Tibial nerve (tissue), 4 donors: ENCODE data around the gene VPS26B. TPM values are rescaled to one million over a fixed set of nuclear protein-coding genes. Genes with fewer than 3 reads are reported as not detected.
"Not testable (repeated sequence)": the region's sequence is repeated elsewhere in the genome, so short reads cannot be mapped to it uniquely, and the experiment has no call there.

ENCODE experiments used
- DNase-seq, 2 donors: peaks; one replicate each; pipeline ENCODE4 v3.0.0-alpha.2; 2019; ENCODE audit warnings: low spot score in 2 of 2
- H3K27ac ChIP-seq, 4 donors: fragments of 200-600 bp; sonication (generic) in 3 of 4; one replicate each; pipeline ENCODE4 v1.5.1; 2017 to 2019; ENCODE audit warnings: mild to moderate bottlenecking in 1 of 4
- H3K27me3 ChIP-seq, 2 donors: fragments of 200-600 bp; sonication (generic) in 1 of 2; one replicate each; pipeline versions ENCODE4 v1.5.1 to v1.6.0; 2017 to 2019
- H3K36me3 ChIP-seq, 3 donors: fragments of 200-600 bp; sonication (generic); one replicate each; pipeline ENCODE4 v1.5.1; 2018 to 2019
- H3K4me1 ChIP-seq, 4 donors: fragments of 200-600 bp; sonication (generic) in 3 of 4; one replicate each; pipeline ENCODE4 v1.5.1; 2017 to 2019
- H3K4me3 ChIP-seq, 4 donors: fragments of 200-600 bp; sonication (generic) in 3 of 4; one replicate each; pipeline ENCODE4 v1.5.1; 2017 to 2019; ENCODE audit warnings: mild to moderate bottlenecking in 1 of 4, moderate library complexity in 1 of 4
- H3K9me3 ChIP-seq, 4 donors: fragments of 200-600 bp; sonication (generic) in 3 of 4; one replicate each; pipeline ENCODE4 v1.5.1; 2017 to 2019
- EP300 ChIP-seq, 2 donors: sonication (generic); formaldehyde crosslinking; IDR thresholded peaks; one replicate each; pipeline ENCODE4 v1.6.1; 2017; ENCODE audit warnings: antibody characterized with exemption in 2 of 2, mild to moderate bottlenecking in 1 of 2
- POLR2A ChIP-seq, 2 donors: fragments of 450-650 bp; IDR thresholded peaks; one replicate each; pipeline ENCODE4 v1.6.1; 2017; ENCODE audit warnings: antibody characterized with exemption in 2 of 2, mild to moderate bottlenecking in 2 of 2, moderate library complexity in 2 of 2
- WGBS, 2 donors: methylation state at CpG; one replicate each; pipeline ENCODE4 v1.1.5; 2018; 5-methylcytosine and 5-hydroxymethylcytosine counted together
- total RNA-seq, 4 donors: library from RNA; depleted of rRNA; stranded (reverse); fragments of >200 nt; gene quantifications; one replicate each; pipeline ENCODE4 v1.1.0, GENCODE V29; 2016
- TF ChIP-seq, protein P1 (sequence below), 5 experiments: fragments of 200-600 bp in 3 of 5; fragments of 450-650 bp in 2 of 5; sonication (generic) in 3 of 5; IDR thresholded peaks; one replicate each; pipeline ENCODE4 v1.5.1; 2016 to 2019; ENCODE audit warnings: antibody characterized with exemption in 5 of 5, mild to moderate bottlenecking in 3 of 5, moderate library complexity in 2 of 5

Gene VPS26B
- total RNA-seq, 4 donors from 2014 or later, result 32.7 to 35.9 (median 33.3) TPM

DNA sequence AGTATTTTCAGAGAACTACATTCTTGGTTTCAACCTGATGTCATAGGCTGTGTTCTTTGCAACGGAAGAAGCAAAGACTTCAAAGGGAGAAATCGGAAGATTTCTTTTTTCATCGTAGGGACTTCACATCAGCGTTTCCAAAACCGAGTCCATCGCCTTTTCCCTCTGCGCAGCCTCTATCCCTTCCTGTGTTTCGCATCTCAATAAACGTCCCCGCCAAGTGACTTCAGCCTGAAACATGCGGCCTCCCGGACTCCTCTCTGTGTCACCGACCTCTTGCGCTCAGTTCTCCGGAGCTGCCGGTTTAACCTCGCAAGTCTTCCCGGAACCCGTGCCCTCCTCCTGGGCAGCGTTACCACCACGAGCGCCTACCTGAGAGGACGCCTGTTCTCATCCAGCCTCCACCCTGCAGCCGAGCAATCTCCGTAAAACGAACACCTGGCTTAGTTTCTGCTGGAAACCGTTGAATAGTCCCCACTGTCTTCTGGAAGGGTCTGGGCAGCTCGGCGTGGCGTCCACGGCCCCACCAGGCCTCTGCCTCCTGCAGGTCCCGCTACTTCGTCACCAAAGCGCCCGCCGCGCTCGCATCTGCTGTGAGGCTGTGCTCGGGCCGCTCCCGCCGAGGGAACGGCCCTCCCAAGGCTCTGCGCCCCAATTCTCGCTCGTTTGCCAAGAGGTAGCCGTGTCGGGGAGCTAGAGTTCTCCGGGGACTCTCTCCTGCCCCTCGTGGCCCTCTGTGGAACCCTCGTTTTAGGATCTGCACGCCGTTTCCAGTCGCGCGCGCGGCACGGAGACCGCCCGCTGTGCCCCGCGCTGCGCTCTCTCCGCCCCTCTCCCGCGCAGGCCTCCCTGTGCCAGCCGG, 51.3 kb downstream of the VPS26B start, which contains the start of gene GLB1L3:
Gene GLB1L3 (plus strand): TSS at position 846 of the 862 bp plus-strand sequence. CDS start 362 bp downstream, outside the sequence.
- peaks cover 0 to 6% (median 0%) of the 10 kb centered on the region in 4 donors for H3K9me3 ChIP-seq
- peaks cover 0 to 23% (median 8%) of the 10 kb centered on the region in 4 donors for H3K4me1 ChIP-seq
- TF ChIP-seq, protein P1, sequence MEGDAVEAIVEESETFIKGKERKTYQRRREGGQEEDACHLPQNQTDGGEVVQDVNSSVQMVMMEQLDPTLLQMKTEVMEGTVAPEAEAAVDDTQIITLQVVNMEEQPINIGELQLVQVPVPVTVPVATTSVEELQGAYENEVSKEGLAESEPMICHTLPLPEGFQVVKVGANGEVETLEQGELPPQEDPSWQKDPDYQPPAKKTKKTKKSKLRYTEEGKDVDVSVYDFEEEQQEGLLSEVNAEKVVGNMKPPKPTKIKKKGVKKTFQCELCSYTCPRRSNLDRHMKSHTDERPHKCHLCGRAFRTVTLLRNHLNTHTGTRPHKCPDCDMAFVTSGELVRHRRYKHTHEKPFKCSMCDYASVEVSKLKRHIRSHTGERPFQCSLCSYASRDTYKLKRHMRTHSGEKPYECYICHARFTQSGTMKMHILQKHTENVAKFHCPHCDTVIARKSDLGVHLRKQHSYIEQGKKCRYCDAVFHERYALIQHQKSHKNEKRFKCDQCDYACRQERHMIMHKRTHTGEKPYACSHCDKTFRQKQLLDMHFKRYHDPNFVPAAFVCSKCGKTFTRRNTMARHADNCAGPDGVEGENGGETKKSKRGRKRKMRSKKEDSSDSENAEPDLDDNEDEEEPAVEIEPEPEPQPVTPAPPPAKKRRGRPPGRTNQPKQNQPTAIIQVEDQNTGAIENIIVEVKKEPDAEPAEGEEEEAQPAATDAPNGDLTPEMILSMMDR (IDR thresholded peaks at IDR 0.05), result peak in 1 of 5 experiments; percentile 20
- TF ChIP-seq EP300 (IDR thresholded peaks at IDR 0.05), result no peak
- H3K4me3 ChIP-seq, result peak within 1 kb of the TSS in 3 of 4 donors; percentile 17 to 43 (median 42)
- H3K27me3 ChIP-seq, result peaks cover 0 to 96% of the 10 kb centered on the region in 2 donors
- DNase-seq, result no peak
- H3K27ac ChIP-seq, result no peak within 1 kb of the TSS
- 3% methylated on average over 44 to 53 of the region's 68 CpGs for WGBS, 2 donors
- H3K36me3 ChIP-seq, result no peaks in the 10 kb centered on the region

DNA sequence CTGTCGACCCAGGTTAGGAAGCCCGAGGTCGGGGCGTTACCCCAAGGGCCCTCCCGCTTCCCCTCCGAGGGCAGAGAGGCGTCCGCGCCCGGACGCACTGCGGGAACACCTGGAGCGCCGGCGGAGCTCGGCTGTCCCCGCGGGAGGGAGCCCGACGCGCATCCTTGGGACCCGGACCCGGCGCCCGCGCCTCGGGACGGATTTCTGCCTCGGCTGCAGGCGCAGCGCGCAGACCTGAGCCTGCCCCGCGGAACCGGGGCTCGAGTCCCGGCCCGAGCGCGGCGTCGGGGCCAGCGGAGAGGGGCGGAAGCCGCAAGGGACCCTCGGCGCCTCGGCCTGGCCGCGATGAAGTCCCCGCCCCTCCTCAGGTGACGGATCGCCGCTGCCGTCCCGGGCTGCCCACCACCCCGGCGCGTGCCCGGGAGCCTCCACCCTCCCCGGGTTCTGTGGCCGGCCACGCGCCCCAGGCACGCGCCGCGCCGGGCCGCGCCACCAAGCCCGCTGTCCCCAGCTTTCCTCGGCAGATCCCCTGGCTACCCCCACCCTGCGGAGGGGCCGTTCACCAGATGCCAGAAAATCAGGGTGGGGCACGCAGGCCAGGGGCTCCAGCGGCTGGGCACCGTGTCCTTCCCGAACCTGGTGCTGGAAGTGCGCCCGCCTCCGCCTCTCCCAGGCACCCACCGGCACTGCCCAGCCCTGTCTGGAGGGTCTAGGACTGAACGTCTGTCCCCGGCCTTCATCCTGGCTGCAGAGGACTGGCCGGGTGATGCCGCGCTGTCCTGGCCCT, 52.1 kb downstream of the VPS26B start:
- no peaks in the 10 kb centered on the region for H3K36me3 ChIP-seq
- peaks cover 0 to 96% of the 10 kb centered on the region in 2 donors for H3K27me3 ChIP-seq
- TF ChIP-seq, protein P1 (IDR thresholded peaks at IDR 0.05), result no peak
- no peak for TF ChIP-seq EP300 (IDR thresholded peaks at IDR 0.05)
- TF ChIP-seq POLR2A (IDR thresholded peaks at IDR 0.05), result no peak
- peak overlapping the region in 3 of 4 donors; percentile 17 to 43 (median 42) for H3K4me3 ChIP-seq
- no peak overlapping the region for H3K27ac ChIP-seq
- WGBS, 2 donors, result 1% methylated on average over 56 to 67 of the region's 88 CpGs
- peaks cover 0 to 23% (median 8%) of the 10 kb centered on the region in 4 donors for H3K4me1 ChIP-seq
- DNase-seq, result no peak
- peaks cover 0 to 6% (median 0%) of the 10 kb centered on the region in 4 donors for H3K9me3 ChIP-seq

DNA sequence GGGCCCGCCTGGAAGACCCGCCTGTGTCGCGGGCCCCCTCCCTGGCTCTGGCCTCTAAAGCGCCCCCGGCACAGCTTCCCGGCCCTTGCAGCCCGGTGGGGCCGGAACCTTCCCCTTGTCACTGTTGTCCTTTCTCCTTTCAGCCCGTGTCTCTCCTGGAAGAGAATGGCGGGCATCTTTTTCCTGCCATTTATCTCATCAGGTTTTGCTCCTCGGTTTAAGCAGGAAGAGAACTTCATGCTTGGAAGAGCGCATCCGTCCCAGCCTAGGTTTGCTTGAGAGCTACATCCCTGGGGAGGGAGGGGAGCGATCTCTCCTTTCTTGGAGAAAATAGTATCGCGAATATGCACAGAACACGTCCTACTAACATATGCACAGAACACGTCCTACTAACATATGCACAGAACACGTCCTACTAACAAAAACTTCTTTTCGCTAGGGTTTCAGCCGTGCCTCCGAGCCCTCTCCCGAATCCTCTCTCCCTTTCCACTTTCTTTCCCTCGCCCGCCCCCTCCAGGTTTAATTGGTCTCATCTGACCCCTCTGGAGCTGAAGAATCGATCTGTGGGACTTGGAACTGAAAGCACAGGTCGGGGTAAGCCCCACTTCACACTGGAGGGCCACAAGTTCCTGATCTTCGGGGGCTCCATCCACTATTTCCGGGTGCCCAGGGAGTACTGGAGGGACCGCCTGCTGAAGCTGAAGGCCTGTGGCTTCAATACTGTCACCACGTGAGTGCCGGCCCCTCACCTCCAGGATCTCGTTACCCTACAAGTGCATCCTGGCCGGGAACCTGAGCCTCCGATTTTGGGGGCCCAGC, 52.9 kb downstream of the VPS26B start:
- Histone ChIP-seq H3K36me3 (no peaks in the 10 kb centered on the region), H3K9me3 (peaks cover 0 to 6% (median 0%) of the 10 kb centered on the region in 4 donors), H3K4me3 (peak overlapping the region in 1 of 4 donors; percentile 42), H3K27ac (no peak overlapping the region), H3K27me3 (peaks cover 0 to 88% of the 10 kb centered on the region in 2 donors), H3K4me1 (peaks cover 0 to 23% (median 8%) of the 10 kb centered on the region in 4 donors)
- TF ChIP-seq, protein P1 (IDR thresholded peaks at IDR 0.05), result no peak
- no peak for TF ChIP-seq EP300 (IDR thresholded peaks at IDR 0.05)
- TF ChIP-seq POLR2A (IDR thresholded peaks at IDR 0.05), result no peak
- WGBS, 2 donors, result 16 to 19% methylated on average over 36 of the region's 36 CpGs
- no peak for DNase-seq

DNA sequence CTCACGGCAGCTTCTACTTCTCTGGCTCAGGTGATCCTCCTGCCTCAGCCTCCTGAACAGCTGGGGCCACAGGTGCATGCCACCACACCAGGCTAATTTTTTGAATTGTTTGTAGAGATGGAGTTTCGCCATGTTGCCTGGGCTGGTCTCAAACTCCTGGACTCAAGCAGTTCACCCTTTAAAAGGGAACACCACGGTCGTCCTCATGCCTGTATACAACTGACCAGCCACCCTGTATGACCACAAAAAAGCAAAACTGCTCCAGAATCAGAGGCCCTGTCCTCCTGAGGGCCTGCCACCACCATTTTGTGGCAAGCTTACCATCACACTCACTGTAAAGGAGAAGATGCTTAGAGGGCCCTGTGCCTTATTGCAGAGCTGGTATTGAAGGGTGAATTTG, 53.9 kb downstream of the VPS26B start:
- peaks cover 0 to 6% (median 0%) of the 10 kb centered on the region in 4 donors for H3K9me3 ChIP-seq
- no peaks in the 10 kb centered on the region for H3K36me3 ChIP-seq
- DNase-seq, result no peak
- 90 to 99% methylated on average over 4 of the region's 4 CpGs for WGBS, 2 donors
- TF ChIP-seq POLR2A (IDR thresholded peaks at IDR 0.05) (no peak), EP300 (IDR thresholded peaks at IDR 0.05) (no peak)
- TF ChIP-seq, protein P1 (IDR thresholded peaks at IDR 0.05), result no peak
- H3K27me3 ChIP-seq, result peaks cover 0 to 79% of the 10 kb centered on the region in 2 donors
- peaks cover 0 to 23% (median 8%) of the 10 kb centered on the region in 4 donors for H3K4me1 ChIP-seq
- H3K4me3 ChIP-seq, result no peak overlapping the region
- H3K27ac ChIP-seq, result no peak overlapping the region

DNA sequence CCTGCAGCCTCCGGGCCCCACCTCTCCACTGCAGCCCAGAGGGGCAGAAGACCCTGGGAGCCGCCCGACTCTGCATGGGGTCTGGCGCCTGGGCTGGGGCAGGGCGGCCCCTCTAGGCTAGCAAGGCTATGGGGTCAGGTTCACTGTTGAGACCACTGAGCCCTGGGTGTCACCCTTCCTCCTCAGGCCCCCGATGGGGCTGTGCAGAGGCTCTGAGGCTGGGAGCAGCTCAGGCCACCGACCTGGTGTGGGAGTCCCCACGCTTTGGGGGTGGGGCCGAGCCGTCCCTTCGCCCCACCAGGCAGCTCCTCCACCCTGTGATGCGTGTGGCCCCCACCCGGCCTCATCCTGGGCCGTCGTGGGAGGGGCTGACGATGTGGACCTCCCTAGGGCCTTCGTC, 57.2 kb downstream of the VPS26B start:
- WGBS, 2 donors, result 95% methylated on average over 3 of the region's 17 CpGs; no CpG with 5 or more reads in 1 of the 2 donors
- H3K9me3 ChIP-seq, H3K27ac ChIP-seq, H3K4me3 ChIP-seq, H3K36me3 ChIP-seq, H3K4me1 ChIP-seq, DNase-seq: not testable (repeated sequence)
- peaks cover 0 to 47% of the 10 kb centered on the region in 2 donors for H3K27me3 ChIP-seq
